Spleen (tissue), 7 donors: Measurements from ENCODE around the gene NFYC.

Source experiments
- CTCF ChIP-seq, 11 experiments: fragments of 200-600 bp in 7 of 11; fragments of 450-650 bp in 4 of 11; sonication (generic) in 4 of 11; IDR thresholded peaks in 8 of 11; conservative IDR thresholded peaks in 3 of 11; 1 replicate in 7 of 11; 2 replicates in 4 of 11; pipeline versions ENCODE4 v1.4.0 to v1.8.0; 2016 to 2021; ENCODE audit warnings: antibody characterized with exemption in 11 of 11, inconsistent platforms in 4 of 11, mild to moderate bottlenecking in 1 of 11
- POLR2A ChIP-seq, 3 donors: fragments of 450-650 bp; IDR thresholded peaks; one replicate each; pipeline ENCODE4 v1.5.1; 2017; ENCODE audit warnings: antibody characterized with exemption in 3 of 3, mild to moderate bottlenecking in 1 of 3
- donor health status: DM: no; HTN: no; CAD: no; lungs with moderate emphysema.
- donor health status: DM: no; HTN: no; CAD: no.
- donor health status: DM: no; HTN: no; CAD: no.

- TF ChIP-seq CTCF (IDR thresholded peaks at IDR 0.05 in 8 of 11, conservative IDR thresholded peaks at IDR 0.05 in 3 of 11) (no peak), POLR2A (IDR thresholded peaks at IDR 0.05) (no peak)
Measured at GRCh38 chr1:40785446-40785845, 93.9 kb downstream of the NFYC start.
